Hepatocyte (in vitro differentiated cells): Measurements from ENCODE around the gene IDE. TPM values are rescaled to one million over a fixed set of nuclear protein-coding genes. Genes with fewer than 3 reads are reported as not detected.

Experiments used
- DNase-seq: peaks from one replicate; pipeline ENCODE4 v3.0.0-alpha.2; 2016; ENCODE audit warnings: low spot score
- H2AFZ ChIP-seq: fragments of 200-600 bp; sonication (generic); 2 replicates; pipeline ENCODE4 v1.6.0; 2016; ENCODE audit warnings: antibody characterized with exemption, mild to moderate bottlenecking
- H3K27ac ChIP-seq: fragments of 200-600 bp; sonication (generic); 2 replicates; pipeline ENCODE4 v1.5.1; 2016; ENCODE audit warnings: mild to moderate bottlenecking
- H3K27me3 ChIP-seq: fragments of 200-600 bp; sonication (generic); 2 replicates; pipeline ENCODE4 v1.6.1; 2016
- H3K36me3 ChIP-seq: fragments of 200-600 bp; sonication (generic); replicated peaks from 2 replicates; pipeline ENCODE4 v1.5.1; 2016; ENCODE audit warnings: low read depth; ENCODE audit not compliant: insufficient read depth
- H3K4me1 ChIP-seq: fragments of 200-600 bp; sonication (generic); 2 replicates; pipeline ENCODE4 v1.5.1; 2016; ENCODE audit warnings: mild to moderate bottlenecking, moderate library complexity; ENCODE audit not compliant: insufficient read depth
- H3K4me2 ChIP-seq: fragments of 200-600 bp; sonication (generic); 2 replicates; pipeline ENCODE4 v1.6.0; 2016
- H3K4me3 ChIP-seq: fragments of 200-600 bp; sonication (generic); 2 replicates; pipeline ENCODE4 v1.5.1; 2016; ENCODE audit warnings: mild to moderate bottlenecking
- H3K79me2 ChIP-seq: fragments of 200-600 bp; sonication (generic); 2 replicates; pipeline ENCODE4 v1.6.0; 2017; ENCODE audit warnings: mild to moderate bottlenecking
- H3K9me2 ChIP-seq: fragments of 200-600 bp; sonication (generic); replicated peaks from 2 replicates; pipeline ENCODE4 v1.6.0; 2017; ENCODE audit warnings: mild to moderate bottlenecking; ENCODE audit not compliant: insufficient read depth
- H3K9me3 ChIP-seq: fragments of 200-600 bp; sonication (generic); 2 replicates; pipeline ENCODE4 v1.5.1; 2016; ENCODE audit warnings: low read depth, mild to moderate bottlenecking
- H4K20me1 ChIP-seq: fragments of 200-600 bp; sonication (generic); 2 replicates; pipeline ENCODE4 v1.6.0; 2016; ENCODE audit warnings: mild to moderate bottlenecking; ENCODE audit not compliant: insufficient read depth, poor library complexity, severe bottlenecking
- EZH2 ChIP-seq: fragments of 200-600 bp; sonication (generic); IDR thresholded peaks from 2 replicates; pipeline ENCODE4 v1.6.1; 2016; ENCODE audit warnings: antibody characterized with exemption, mild to moderate bottlenecking, borderline replicate concordance
- EZH2phosphoT487 ChIP-seq: fragments of 200-600 bp; sonication (generic); IDR thresholded peaks from one replicate; pipeline ENCODE4 v1.6.1; 2018; ENCODE audit warnings: antibody characterized with exemption, mild to moderate bottlenecking, low read depth, moderate library complexity; ENCODE audit not compliant: unreplicated experiment, severe bottlenecking
- WGBS: methylation state at CpG from one replicate; pipeline ENCODE4 v1.1.6; 2016; ENCODE audit warnings: low lambda C conversion rate; ENCODE audit errors: missing lambda C conversion rate; 5-methylcytosine and 5-hydroxymethylcytosine counted together
- polyA plus RNA-seq: library from polyadenylated mRNA; unstranded; fragments of >200 nt; fragmentation: Nextera tagmentation; extraction: Ambion mirVana; gene quantifications from 2 replicates; pipeline ENCODE4 v1.2.1, GENCODE V29; 2016
- total RNA-seq: library from RNA; depleted of rRNA; stranded (reverse); fragments of >200 nt; gene quantifications from 2 replicates; pipeline ENCODE4 v1.2.3, GENCODE V29; 2014
- TF ChIP-seq, protein P1 (sequence below): fragments of 200-600 bp; sonication (generic); IDR thresholded peaks from 2 replicates; pipeline ENCODE4 v1.5.1; 2016; ENCODE audit warnings: antibody characterized with exemption, mild to moderate bottlenecking; ENCODE audit not compliant: poor library complexity

Gene IDE
- total and polyA plus RNA-seq, 2 experiments from 2014 or later = 16.6 to 39.7 TPM

DNA sequence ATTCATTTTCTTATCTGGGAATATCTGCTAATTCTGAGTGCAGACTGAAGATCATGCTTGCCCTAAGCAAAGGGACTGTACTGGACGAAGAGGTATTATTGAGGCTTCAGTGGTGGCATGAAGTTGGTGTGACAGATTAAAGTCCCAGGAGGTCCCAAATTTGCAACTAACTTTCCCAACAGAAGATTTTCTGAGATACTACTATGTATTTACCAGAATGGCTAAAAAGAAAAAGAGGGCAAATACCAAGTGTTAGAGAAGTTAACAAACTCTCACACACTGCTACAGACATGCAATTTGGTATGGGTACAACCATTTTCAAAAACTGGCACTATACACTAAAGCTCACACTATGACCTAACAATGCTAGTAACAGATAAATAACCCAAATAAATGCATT is 28.3 kb downstream of the IDE start:
- Histone ChIP-seq H2AFZ (no peak overlapping the region), H3K9me3 (no peaks in the 10 kb centered on the region), H3K9me2 (no peaks in the 10 kb centered on the region), H3K4me3 (no peak overlapping the region), H3K79me2 (peaks cover 64% of the 10 kb centered on the region), H3K36me3 (no peaks in the 10 kb centered on the region), H3K27me3 (no peaks in the 10 kb centered on the region), H3K27ac (no peak overlapping the region), H3K4me1 (no peaks in the 10 kb centered on the region), H4K20me1 (peaks cover 3% of the 10 kb centered on the region), H3K4me2 (no peak overlapping the region)
- TF ChIP-seq EZH2 (no peak), EZH2phosphoT487 (no peak)
- TF ChIP-seq, protein P1, sequence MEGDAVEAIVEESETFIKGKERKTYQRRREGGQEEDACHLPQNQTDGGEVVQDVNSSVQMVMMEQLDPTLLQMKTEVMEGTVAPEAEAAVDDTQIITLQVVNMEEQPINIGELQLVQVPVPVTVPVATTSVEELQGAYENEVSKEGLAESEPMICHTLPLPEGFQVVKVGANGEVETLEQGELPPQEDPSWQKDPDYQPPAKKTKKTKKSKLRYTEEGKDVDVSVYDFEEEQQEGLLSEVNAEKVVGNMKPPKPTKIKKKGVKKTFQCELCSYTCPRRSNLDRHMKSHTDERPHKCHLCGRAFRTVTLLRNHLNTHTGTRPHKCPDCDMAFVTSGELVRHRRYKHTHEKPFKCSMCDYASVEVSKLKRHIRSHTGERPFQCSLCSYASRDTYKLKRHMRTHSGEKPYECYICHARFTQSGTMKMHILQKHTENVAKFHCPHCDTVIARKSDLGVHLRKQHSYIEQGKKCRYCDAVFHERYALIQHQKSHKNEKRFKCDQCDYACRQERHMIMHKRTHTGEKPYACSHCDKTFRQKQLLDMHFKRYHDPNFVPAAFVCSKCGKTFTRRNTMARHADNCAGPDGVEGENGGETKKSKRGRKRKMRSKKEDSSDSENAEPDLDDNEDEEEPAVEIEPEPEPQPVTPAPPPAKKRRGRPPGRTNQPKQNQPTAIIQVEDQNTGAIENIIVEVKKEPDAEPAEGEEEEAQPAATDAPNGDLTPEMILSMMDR = no peak
- WGBS = 94% methylated on average over 1 of the region's 1 CpG
- DNase-seq = no peak

DNA sequence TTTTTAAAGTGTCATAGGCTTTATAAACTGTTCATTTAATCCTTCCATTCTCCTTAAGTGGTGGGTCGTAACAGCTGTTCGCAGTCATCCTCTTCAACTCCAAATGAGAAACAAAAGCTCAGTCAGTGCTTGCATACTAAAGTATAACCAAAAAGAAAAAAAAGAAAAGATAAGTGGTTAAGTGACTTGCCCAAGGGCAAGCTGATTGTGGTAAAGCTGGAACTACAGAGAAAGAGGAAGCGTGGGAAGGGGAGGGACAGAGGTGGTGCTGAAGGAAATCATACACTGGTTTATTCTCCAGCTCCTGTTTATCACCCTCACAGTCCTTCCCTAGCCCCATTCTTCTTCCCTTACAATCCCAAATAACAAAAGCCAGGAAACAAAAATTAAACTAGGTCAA is 29.6 kb downstream of the IDE start:
- TF ChIP-seq, protein P1 = no peak
- no peak for TF ChIP-seq EZH2phosphoT487
- TF ChIP-seq EZH2 = no peak
- H3K4me2 ChIP-seq = no peak overlapping the region
- H2AFZ ChIP-seq = no peak overlapping the region
- no peaks in the 10 kb centered on the region for H3K27me3 ChIP-seq
- no peaks in the 10 kb centered on the region for H3K36me3 ChIP-seq
- peaks cover 55% of the 10 kb centered on the region for H3K79me2 ChIP-seq
- no peaks in the 10 kb centered on the region for H3K4me1 ChIP-seq
- no peak overlapping the region for H3K27ac ChIP-seq
- H3K9me2 ChIP-seq = no peaks in the 10 kb centered on the region
- H4K20me1 ChIP-seq = peaks cover 3% of the 10 kb centered on the region
- H3K4me3 ChIP-seq = no peak overlapping the region
- DNase-seq = no peak
- no peaks in the 10 kb centered on the region for H3K9me3 ChIP-seq
- 77% methylated on average over 3 of the region's 3 CpGs for WGBS

GRCh38 chr10:92542458-92542857 is 31.4 kb downstream of the IDE start:
- H3K4me1 ChIP-seq = no peaks in the 10 kb centered on the region
- WGBS = 92% methylated on average over 5 of the region's 5 CpGs
- no peaks in the 10 kb centered on the region for H3K36me3 ChIP-seq
- no peak overlapping the region for H3K27ac ChIP-seq
- H4K20me1 ChIP-seq = peaks cover 3% of the 10 kb centered on the region
- no peaks in the 10 kb centered on the region for H3K9me3 ChIP-seq
- TF ChIP-seq, protein P1 = no peak
- no peaks in the 10 kb centered on the region for H3K27me3 ChIP-seq
- no peak overlapping the region for H3K4me2 ChIP-seq
- DNase-seq = no peak
- H3K79me2 ChIP-seq = peaks cover 42% of the 10 kb centered on the region
- no peaks in the 10 kb centered on the region for H3K9me2 ChIP-seq
- H2AFZ ChIP-seq = no peak overlapping the region
- no peak overlapping the region for H3K4me3 ChIP-seq

DNA sequence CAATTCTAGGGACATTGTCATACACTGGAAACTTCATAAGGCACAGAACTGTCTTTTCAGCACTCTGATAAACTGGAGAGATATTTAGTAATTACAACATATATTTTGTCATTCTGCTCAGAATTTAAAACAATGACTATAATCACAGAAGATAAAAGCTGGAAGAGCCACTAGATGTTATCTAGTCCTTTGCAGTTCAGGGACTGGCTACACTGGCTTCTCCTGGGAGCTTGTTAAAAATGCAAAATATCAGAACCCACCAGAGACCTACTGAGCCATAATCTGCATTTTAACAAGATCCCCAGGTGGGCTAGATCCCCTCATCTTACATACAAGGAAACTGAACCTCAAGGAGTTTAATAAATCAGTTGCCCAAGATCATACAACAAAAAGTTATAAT is 32.3 kb downstream of the IDE start:
- Histone ChIP-seq H3K79me2 (peaks cover 42% of the 10 kb centered on the region), H3K9me3 (no peaks in the 10 kb centered on the region), H3K4me1 (no peaks in the 10 kb centered on the region), H3K9me2 (no peaks in the 10 kb centered on the region), H3K4me3 (no peak overlapping the region), H3K27ac (no peak overlapping the region), H3K27me3 (no peaks in the 10 kb centered on the region), H3K4me2 (no peak overlapping the region), H4K20me1 (peaks cover 3% of the 10 kb centered on the region), H3K36me3 (no peaks in the 10 kb centered on the region), H2AFZ (no peak overlapping the region)
- DNase-seq = no peak
- TF ChIP-seq EZH2 (no peak), EZH2phosphoT487 (no peak)
- TF ChIP-seq, protein P1 = no peak
